DMS114 treated with DMSO at 0.1 percent for 48 hours (cell line): Measurements from ENCODE around the gene RAB3IL1.
"Not testable (repeated sequence)": the region's sequence is repeated elsewhere in the genome, so short reads cannot be mapped to it uniquely, and the experiment has no call there.

Experiments
- DNase-seq: peaks from one replicate; lab custom pipeline; 2025; ENCODE audit not compliant: unreplicated experiment; lab: John Stamatoyannopoulos, UW

RAB3IL1 gene

DNA sequence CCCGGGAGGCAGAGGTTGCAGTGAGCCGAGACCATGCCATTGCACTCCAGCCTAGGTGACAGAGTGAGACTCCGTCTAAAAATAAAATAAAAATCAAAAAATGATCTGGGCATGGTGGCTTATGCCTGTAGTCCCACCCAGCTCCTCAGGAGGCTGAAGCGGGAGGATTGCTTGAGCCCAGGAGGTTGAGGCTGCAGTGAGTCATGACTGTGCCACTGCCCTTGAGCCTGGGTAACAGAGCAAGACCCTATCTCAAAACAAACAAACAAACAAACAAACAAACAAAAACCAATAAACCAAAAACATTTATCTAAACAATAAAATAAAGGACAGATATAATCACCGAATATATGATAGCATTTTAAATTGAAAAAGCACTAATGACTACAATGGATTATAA lies 36.3 kb upstream of the RAB3IL1 start:
- DNase-seq, result not testable (repeated sequence)

DNA sequence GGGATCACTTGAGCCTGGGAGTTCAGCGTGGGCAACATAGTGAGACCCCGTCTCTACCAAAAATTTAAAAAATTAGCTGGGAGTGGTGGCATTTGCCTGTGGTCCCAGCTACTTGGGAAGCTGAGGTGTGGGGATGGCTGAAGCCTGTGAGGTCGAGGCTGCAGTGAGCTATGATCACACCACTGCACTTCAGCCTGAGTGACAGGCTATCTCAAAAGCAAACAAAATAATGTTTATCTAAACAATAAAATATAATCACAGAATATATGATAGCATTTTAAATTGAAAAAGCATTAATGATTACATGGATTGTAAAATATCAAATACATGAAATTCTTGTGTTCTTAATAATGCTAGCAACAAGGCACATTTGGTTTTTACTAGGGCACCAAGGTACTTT lies 35.5 kb upstream of the RAB3IL1 start:
- DNase-seq, result no peak

DNA sequence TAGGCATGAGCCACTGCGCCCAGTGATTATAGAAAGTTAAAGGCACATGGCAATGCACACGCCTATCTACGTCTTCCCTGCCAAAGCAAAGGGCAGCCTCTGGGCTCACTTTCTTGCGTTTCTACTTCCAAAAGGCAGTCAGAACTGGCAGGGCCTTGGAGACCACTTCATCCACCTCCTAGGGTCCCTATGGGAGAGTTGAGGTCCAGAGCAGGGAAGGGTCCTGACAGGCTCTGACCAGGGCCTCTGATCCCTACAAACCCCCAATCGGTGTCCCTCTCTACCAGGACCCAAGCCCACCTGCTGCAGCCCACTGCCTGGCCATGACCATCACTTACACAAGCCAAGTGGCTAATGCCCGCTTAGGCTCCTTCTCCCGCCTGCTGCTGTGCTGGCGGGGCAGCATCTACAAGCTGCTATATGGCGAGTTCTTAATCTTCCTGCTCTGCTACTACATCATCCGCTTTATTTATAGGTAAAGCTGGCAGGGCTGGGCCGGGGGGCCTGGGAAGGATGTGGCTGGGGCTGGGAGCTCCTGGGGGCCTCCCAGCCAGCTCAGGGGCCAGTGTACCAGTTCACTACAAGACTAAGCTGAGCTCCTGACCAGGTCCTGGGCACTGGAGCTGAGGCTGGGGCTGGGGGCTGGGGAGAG lies 34.2 kb upstream of the RAB3IL1 start:
- no peak for DNase-seq

GRCh38 chr11:61950035-61950547 lies 32.7 kb upstream of the RAB3IL1 start, which contains the start of gene BEST1:
Gene BEST1, plus strand, starts transcription at chr11:61950351. Its CDS starts 1,456 bp downstream, at chr11:61951807.
- DNase-seq, result no peak

GRCh38 chr11:61949169-61950034 lies 32.0 kb upstream of the RAB3IL1 start:
- DNase-seq, result no peak

- DNase-seq, result no peak
Observed at GRCh38 chr11:61948505-61948904, 31.1 kb upstream of the RAB3IL1 start.

DNA sequence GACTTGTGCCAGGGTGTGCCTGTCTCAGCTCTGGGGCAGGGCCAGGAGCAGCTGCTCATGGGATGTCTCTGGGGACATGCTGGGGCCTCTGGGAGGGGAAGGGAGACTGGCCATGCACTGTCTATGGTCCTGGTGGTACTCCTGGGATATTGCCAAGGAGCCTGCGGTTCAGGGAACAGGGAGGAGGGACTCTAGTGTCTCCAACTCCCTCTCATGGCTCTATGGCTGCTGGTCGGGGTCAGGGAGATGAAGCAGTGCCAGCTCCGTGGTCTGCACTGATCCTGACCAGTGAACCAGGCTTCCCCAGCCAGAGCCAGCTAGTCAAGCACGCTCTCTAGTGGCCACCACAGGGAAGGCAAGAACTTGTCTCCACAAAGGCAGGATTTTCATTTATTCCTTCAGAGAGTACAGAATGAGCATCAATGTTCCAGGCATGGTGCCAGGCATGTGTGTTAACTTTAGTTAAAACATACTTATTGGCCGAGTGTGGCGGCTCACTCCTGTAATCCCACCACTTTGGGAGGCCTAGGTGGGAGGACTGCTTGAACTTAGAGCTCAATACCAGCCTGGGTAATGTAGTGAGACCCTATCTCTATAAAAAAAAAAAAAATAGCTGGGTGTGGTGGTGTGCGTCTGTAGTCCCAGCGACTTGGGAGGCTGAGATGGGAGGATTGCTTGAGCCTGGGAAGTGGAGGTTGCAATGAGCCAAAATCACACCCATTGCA lies 30.3 kb upstream of the RAB3IL1 start:
- peak; percentile 63 for DNase-seq

DNA sequence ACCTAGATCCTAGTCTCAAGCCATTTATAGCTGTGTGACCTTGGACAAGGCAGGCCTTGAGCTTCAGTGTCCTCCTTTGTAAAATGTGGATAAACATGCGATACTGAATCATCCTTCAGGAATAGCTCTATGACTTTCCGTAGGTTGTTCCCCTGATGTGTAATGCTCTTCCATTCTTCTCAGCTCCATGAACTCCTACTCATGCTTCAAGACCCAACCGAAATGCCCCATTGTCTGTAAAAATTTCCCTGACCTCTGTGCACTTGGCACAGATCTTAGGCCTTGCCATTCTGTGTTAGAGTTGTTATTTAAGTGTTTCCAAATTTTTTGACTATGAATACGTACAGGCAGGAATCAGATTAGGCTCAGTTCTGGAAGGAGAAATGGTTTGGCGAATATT lies 29.5 kb upstream of the RAB3IL1 start:
- no peak for DNase-seq

DNA sequence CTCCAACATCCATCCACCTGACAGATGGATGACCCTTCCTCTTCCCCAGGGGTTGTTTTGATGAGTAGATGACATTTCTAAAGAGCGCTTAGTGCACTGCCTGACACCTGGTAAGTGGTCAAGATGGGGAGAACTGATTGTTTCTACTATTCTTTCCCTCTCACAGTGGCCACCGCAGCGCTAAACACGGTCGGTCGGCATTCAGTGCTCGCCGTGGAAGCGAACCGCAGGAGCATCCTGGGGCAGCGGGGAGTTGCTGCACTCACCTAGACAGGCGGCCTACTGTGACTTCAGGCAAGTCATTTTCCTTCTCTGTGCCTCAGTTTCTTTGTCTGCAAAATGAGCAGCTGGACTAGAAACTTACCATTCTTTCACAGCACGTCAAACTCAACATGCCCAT lies 27.8 kb upstream of the RAB3IL1 start:
- no peak for DNase-seq

GRCh38 chr11:61940466-61940865 lies 23.1 kb upstream of the RAB3IL1 start:
- DNase-seq, result no peak

DNA sequence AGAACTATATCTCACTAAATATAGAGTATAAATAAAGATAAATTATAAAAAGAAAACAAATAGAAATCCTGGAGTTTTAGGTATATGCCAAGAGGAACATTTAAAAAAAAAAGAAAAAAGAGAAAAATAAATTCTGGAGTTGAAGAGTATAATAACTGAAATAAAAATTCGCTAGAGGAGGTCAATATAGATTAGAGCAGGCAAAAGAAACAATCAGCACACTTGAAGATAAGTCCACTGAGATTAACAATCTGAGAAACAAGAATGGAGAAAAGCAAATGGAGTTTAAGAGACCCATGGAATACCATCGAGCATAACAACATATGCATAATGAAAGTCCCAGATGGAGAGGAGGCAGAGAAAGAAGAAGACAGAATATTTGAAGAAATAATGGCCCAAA lies 18.5 kb upstream of the RAB3IL1 start:
- no peak for DNase-seq

GRCh38 chr11:61930933-61931332 lies 13.6 kb upstream of the RAB3IL1 start:
- no peak for DNase-seq

- no peak for DNase-seq
Observed at GRCh38 chr11:61928606-61929005, 11.2 kb upstream of the RAB3IL1 start.

DNA sequence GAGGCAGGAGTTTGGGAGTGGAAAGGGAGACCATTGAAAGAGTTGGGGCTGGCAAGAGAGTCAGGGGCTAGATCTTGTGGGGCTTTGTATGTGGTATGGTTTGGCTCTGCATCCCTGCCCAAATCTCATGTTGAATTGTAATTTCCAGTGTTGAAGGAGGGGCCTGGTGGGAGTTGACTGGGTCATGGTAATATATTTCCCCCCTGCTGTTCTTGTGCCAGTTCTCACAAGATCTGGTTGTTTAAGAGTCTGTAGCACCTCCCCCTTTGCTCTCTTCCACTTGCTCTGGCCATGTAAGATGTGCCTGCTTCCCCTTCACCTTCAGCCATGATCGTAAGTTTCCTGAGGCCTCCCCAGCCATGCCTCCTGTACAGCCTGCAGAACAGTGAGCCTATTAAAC lies 10.1 kb upstream of the RAB3IL1 start:
- DNase-seq, result no peak

DNA sequence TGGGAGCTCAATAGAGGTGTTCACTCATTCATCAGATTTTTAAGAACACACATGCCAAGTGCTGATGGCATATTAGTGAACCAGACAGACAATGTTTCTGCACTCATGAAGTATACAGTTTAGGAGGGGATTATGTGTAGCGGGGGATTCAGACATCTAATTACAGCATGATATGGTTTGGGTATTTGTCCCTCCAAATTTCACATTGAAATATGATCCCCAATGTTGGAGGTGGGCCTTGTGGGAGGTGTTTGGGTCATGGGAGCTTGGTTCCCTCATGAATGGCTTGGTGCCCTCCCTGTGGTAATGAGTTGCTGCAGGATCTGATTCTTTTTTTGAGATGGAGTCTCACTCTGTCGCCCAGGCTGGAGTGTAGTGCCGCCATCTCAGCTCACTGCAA lies 8.9 kb upstream of the RAB3IL1 start:
- DNase-seq, result no peak

GRCh38 chr11:61925736-61926135 lies 8.4 kb upstream of the RAB3IL1 start:
- no peak for DNase-seq

- no peak for DNase-seq
Observed at GRCh38 chr11:61924064-61924455, 6.7 kb upstream of the RAB3IL1 start.

GRCh38 chr11:61923166-61924063 lies 6.0 kb upstream of the RAB3IL1 start:
- DNase-seq, result no peak

DNA sequence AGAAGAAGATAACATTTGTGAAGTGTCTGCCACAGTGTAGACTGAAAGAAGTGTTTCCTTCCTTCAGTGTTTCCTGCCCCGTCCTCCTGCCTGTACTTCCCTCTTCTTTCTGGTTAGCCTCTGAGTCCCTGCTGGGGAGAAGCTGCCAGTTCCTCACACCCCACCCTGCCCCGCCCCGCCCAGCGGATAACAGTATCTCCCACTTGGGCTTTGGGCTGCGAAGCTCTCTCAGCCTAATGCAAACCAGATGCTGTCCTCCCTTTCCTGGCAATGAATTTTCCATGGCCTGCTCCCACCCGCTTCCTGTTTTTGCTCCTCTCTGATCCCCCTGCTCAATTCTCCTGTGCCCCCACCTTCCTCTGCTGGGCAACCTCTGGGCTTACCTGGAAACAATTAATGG lies 5.2 kb upstream of the RAB3IL1 start:
- no peak for DNase-seq

DNA sequence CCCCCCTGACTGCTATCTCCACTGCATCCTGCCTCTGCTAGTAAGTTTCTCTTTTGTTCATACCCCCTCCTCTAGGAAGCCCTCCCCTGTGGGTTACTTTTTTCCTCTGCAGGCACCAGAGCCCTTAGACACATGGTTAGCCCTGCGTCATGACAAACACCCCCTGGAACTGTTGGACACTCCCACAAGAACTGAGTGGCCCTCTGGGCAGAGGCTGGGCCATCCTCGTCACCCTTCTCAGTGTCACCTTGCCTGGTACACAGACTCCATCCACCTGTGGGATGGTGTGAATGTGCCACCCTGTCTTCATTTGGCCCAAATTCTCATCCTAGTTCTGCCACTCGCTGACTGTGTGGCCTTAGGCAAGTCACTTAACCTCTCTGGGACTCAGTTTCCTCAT lies 4.1 kb upstream of the RAB3IL1 start:
- DNase-seq, result no peak
